IMR-90 (cell line): ENCODE measurements around the gene OR10D3. TPM values are rescaled to one million over a fixed set of nuclear protein-coding genes. Genes with fewer than 3 reads are reported as not detected.

ENCODE experiments used
- ATAC-seq: fragments of 200-7000 bp; cut with Tn5 transposase; 2 replicates; pipeline ENCODE4 v1.9.1; 2020; ENCODE audit warnings: low read depth, mild to moderate bottlenecking, moderate library complexity
- BruUV-seq: library from RNA; stranded (reverse); fragments of 400-500 nt; replicated peaks from 2 replicates; lab custom pipeline; 2021; lab: Mats Ljungman, UMichigan
- CTCF ChIA-PET: fragments of 300-600 bp; formaldehyde crosslinking; extraction: SDS; loops from one replicate; lab custom pipeline; 2021; ENCODE audit warnings: antibody characterized with exemption; lab: Yijun Ruan, JAX
- POLR2A ChIA-PET: fragments of 300-600 bp; sonication (Branson Sonifier 250); formaldehyde crosslinking; loops from one replicate; lab custom pipeline; 2022; ENCODE audit warnings: antibody characterized with exemption; ENCODE audit not compliant: unreplicated experiment; lab: Charles Lee
- DNase-seq: peaks from one replicate; pipeline ENCODE4 v3.0.0; 2013
- H2AFZ ChIP-seq: replicated peaks from 2 replicates; pipeline ENCODE3; 2013; ENCODE audit warnings: low read length, mild to moderate bottlenecking; ENCODE audit not compliant: poor library complexity
- H2AK5ac ChIP-seq: 2 replicates; pipeline ENCODE4 v1.6.1; 2013; ENCODE audit warnings: low read depth, low read length, inconsistent platforms
- H2AK9ac ChIP-seq: replicated peaks from 2 replicates; pipeline ENCODE3; 2013; ENCODE audit warnings: mild to moderate bottlenecking, low read depth, low read length, moderate library complexity; ENCODE audit not compliant: poor library complexity
- H2BK120ac ChIP-seq: 2 replicates; pipeline ENCODE4 v1.6.1; 2013; ENCODE audit warnings: low read depth, low read length, inconsistent platforms
- H2BK15ac ChIP-seq: 3 replicates; pipeline ENCODE4 v1.6.1; 2013; ENCODE audit warnings: low read depth, low read length, inconsistent platforms
- H2BK20ac ChIP-seq: 2 replicates; pipeline ENCODE4 v1.6.1; 2013; ENCODE audit warnings: low read depth, mild to moderate bottlenecking, inconsistent platforms, low read length, moderate library complexity
- H2BK5ac ChIP-seq: 2 replicates; pipeline ENCODE4 v1.6.1; 2013; ENCODE audit warnings: mild to moderate bottlenecking, low read depth, low read length, inconsistent platforms; ENCODE audit not compliant: poor library complexity, severe bottlenecking
- H3K14ac ChIP-seq: replicated peaks from 2 replicates; pipeline ENCODE4 v1.6.1; 2013; ENCODE audit warnings: low read depth, low read length, inconsistent platforms
- H3K18ac ChIP-seq: 2 replicates; pipeline ENCODE4 v1.6.1; 2013; ENCODE audit warnings: low read depth, low read length, control low read depth
- H3K23ac ChIP-seq: 2 replicates; pipeline ENCODE4 v1.6.1; 2013; ENCODE audit warnings: low read depth, low read length, inconsistent platforms
- H3K27ac ChIP-seq: 2 replicates; pipeline ENCODE4 v1.5.1; 2013; ENCODE audit warnings: mild to moderate bottlenecking, control low read depth, low read length; ENCODE audit not compliant: insufficient read depth
- H3K27me3 ChIP-seq: 2 replicates; pipeline ENCODE4 v1.6.1; 2013; ENCODE audit warnings: low read length; ENCODE audit not compliant: control insufficient read depth, insufficient read depth
- H3K36me3 ChIP-seq: 2 replicates; pipeline ENCODE4 v1.6.1; 2013; ENCODE audit warnings: low read length, mixed read lengths; ENCODE audit not compliant: control insufficient read depth, insufficient read depth
- H3K4ac ChIP-seq: 2 replicates; pipeline ENCODE4 v1.6.1; 2013; ENCODE audit warnings: low read depth, low read length, inconsistent platforms
- H3K4me1 ChIP-seq: 2 replicates; pipeline ENCODE4 v1.6.1; 2013; ENCODE audit warnings: low read length, mixed read lengths; ENCODE audit not compliant: control insufficient read depth, insufficient read depth
- H3K4me2 ChIP-seq: 2 replicates; pipeline ENCODE4 v1.6.1; 2013; ENCODE audit warnings: low read depth, mild to moderate bottlenecking, control low read depth, low read length, moderate library complexity
- H3K4me3 ChIP-seq: 2 replicates; pipeline ENCODE4 v1.5.1; 2013; ENCODE audit warnings: low read depth, mild to moderate bottlenecking, control low read depth, low read length, moderate library complexity; ENCODE audit not compliant: insufficient read depth
- H3K56ac ChIP-seq: 2 replicates; pipeline ENCODE4 v1.6.1; 2013; ENCODE audit warnings: low read length, inconsistent platforms; ENCODE audit not compliant: insufficient read depth; ENCODE audit errors: extremely low read depth
- H3K79me1 ChIP-seq, 2 experiments: 2 replicates each; pipeline ENCODE4 v1.6.1; 2013; ENCODE audit warnings: low read length in 2 of 2, inconsistent platforms in 1 of 2, low read depth in 1 of 2
- H3K9ac ChIP-seq: 2 replicates; pipeline ENCODE4 v1.6.1; 2013; ENCODE audit warnings: low read depth, low read length, control low read depth
- H3K9me1 ChIP-seq: 2 replicates; pipeline ENCODE4 v1.6.1; 2013; ENCODE audit warnings: low read length, inconsistent platforms; ENCODE audit not compliant: insufficient read depth
- H3K9me3 ChIP-seq: 2 replicates; pipeline ENCODE4 v1.6.1; 2013; ENCODE audit warnings: low read length; ENCODE audit not compliant: control insufficient read depth, insufficient read depth
- H4K20me1 ChIP-seq: 2 replicates; pipeline ENCODE4 v1.6.1; 2013; ENCODE audit warnings: low read length, inconsistent platforms; ENCODE audit not compliant: insufficient read depth
- H4K5ac ChIP-seq: 2 replicates; pipeline ENCODE4 v1.6.1; 2013; ENCODE audit warnings: mild to moderate bottlenecking, low read depth, low read length, control low read depth
- H4K8ac ChIP-seq, 2 experiments: 2 replicates each; pipeline ENCODE4 v1.6.1; 2013; ENCODE audit warnings: low read depth in 2 of 2, low read length in 2 of 2, control low read depth in 1 of 2, inconsistent platforms in 1 of 2
- H4K91ac ChIP-seq: 2 replicates; pipeline ENCODE4 v1.6.1; 2013; ENCODE audit warnings: low read depth, low read length, inconsistent platforms; ENCODE audit not compliant: insufficient read depth
- CHD1 ChIP-seq: IDR thresholded peaks from 2 replicates; pipeline ENCODE4 v1.6.1; 2012; ENCODE audit warnings: low read depth, low read length, improper control_type of control experiment
- NFE2L2 ChIP-seq: fragments of 150-350 bp; IDR thresholded peaks from 2 replicates; pipeline ENCODE4 v1.6.1; 2016; ENCODE audit warnings: low read depth, mild to moderate bottlenecking, low read length
- WGBS, 2 experiments: methylation state at CpG; one replicate each; pipeline versions ENCODE4 v1.1.5 to v1.1.7; 2013; ENCODE audit warnings: missing lambda C conversion rate in 2 of 2; ENCODE audit not compliant: insufficient read length in 1 of 2; ENCODE audit errors: extremely low coverage in 2 of 2; 5-methylcytosine and 5-hydroxymethylcytosine counted together
- dilution Hi-C: fragments of 300-500 bp; cut with HindIII; formaldehyde crosslinking; loops from one replicate; pipeline ENCODE4 v1.14.3; 2018; ENCODE audit warnings: low sequenced_read_pairs; ENCODE audit not compliant: unreplicated experiment
- in situ Hi-C: fragments of 300-500 bp; cut with MboI; formaldehyde crosslinking; loops from 3 replicates; pipeline ENCODE4 v1.14.3; 2019; ENCODE audit warnings: low sequenced_read_pairs, inconsistent platforms, mixed read lengths
- intact Hi-C: fragments of 100-400 bp; cut with micrococcal nuclease; formaldehyde crosslinking; loops from 2 replicates; pipeline ENCODE4 v1.10.0; 2022
- polyA plus RNA-seq, 3 experiments: library from polyadenylated mRNA; depleted of rRNA; stranded (reverse); fragments of >200 nt; gene quantifications; 2 replicates each; pipeline ENCODE4 v1.2.3, GENCODE V29; 2012; ENCODE audit warnings: low replicate concordance in 1 of 3
- total RNA-seq: library from RNA; depleted of rRNA; stranded (reverse); fragments of >200 nt; gene quantifications from 2 replicates; pipeline ENCODE4 v1.2.3, GENCODE V29; 2012

Gene OR10D3
- total and polyA plus RNA-seq, 2 of the 4 experiments (the other 2 are of a cell fraction), result not detected

- no TSS peak for BruUV-seq
- no peak overlapping the region for H2BK20ac ChIP-seq
- DNase-seq (no peak), ATAC-seq (no peak)
- H3K27ac ChIP-seq, result no peak overlapping the region
- H3K9ac ChIP-seq, result no peak overlapping the region
- no peaks in the 10 kb centered on the region for H3K36me3 ChIP-seq
- H4K8ac ChIP-seq, result no peak overlapping the region
- no peak overlapping the region for H3K23ac ChIP-seq
- H3K4me2 ChIP-seq, result no peak overlapping the region
- ChIA-PET POLR2A (no interaction called here), CTCF (no interaction called here)
- H3K27me3 ChIP-seq, result peaks cover 13% of the 10 kb centered on the region
- in situ Hi-C loops (no loop called here), dilution Hi-C loops (no loop called here), intact Hi-C loops (no loop called here)
- H3K4ac ChIP-seq, result no peak overlapping the region
- H2BK15ac ChIP-seq, result no peak overlapping the region
- no peak overlapping the region for H3K4me3 ChIP-seq
- H3K18ac ChIP-seq, result no peak overlapping the region
- H2AK9ac ChIP-seq, result no peak overlapping the region
- no peak for TF ChIP-seq NFE2L2
- no peak for TF ChIP-seq CHD1
- H3K79me1 ChIP-seq, result no peaks in the 10 kb centered on the region
- H4K91ac ChIP-seq, result no peak overlapping the region
- no peaks in the 10 kb centered on the region for H3K9me1 ChIP-seq
- H3K4me1 ChIP-seq, result no peaks in the 10 kb centered on the region
- no peak overlapping the region for H3K14ac ChIP-seq
- H2BK5ac ChIP-seq, result no peak overlapping the region
- no peak overlapping the region for H2AFZ ChIP-seq
- H4K5ac ChIP-seq, result no peak overlapping the region
- H3K9me3 ChIP-seq, result no peaks in the 10 kb centered on the region
- H2BK120ac ChIP-seq, result no peak overlapping the region
- H3K56ac ChIP-seq, result no peak overlapping the region
- no peaks in the 10 kb centered on the region for H4K20me1 ChIP-seq
- WGBS, 2 experiments, result 50% methylated on average over 1 of the region's 2 CpGs; no CpG with 5 or more reads in 1 of the 2 experiments
- no peak overlapping the region for H2AK5ac ChIP-seq
Measured at GRCh38 chr11:124190298-124191139, 7.4 kb downstream of the OR10D3 start.
